H9 (cell line): ENCODE measurements around the gene PHLDA2. TPM values are rescaled to one million over a fixed set of nuclear protein-coding genes. Genes with fewer than 3 reads are reported as not detected.

ENCODE experiments used
- DNase-seq: peaks from one replicate; pipeline ENCODE4 v3.0.0-alpha.2; 2017
- H2AFZ ChIP-seq: one replicate; pipeline ENCODE4 v1.6.1; 2013; ENCODE audit warnings: mild to moderate bottlenecking, low read length, control low read depth, moderate library complexity
- H2AK5ac ChIP-seq: 2 replicates; pipeline ENCODE4 v1.6.1; 2013; ENCODE audit warnings: low read length, control low read depth, mixed read lengths; ENCODE audit not compliant: insufficient read length
- H2BK120ac ChIP-seq: one replicate; pipeline ENCODE4 v1.6.1; 2013; ENCODE audit warnings: low read depth, mild to moderate bottlenecking, low read length, control low read depth, inconsistent platforms; ENCODE audit not compliant: poor library complexity, severe bottlenecking
- H2BK12ac ChIP-seq: 2 replicates; pipeline ENCODE4 v1.6.1; 2013; ENCODE audit warnings: low read length, control low read depth, mixed read lengths, low read depth; ENCODE audit not compliant: insufficient read length
- H2BK15ac ChIP-seq: 2 replicates; pipeline ENCODE4 v1.6.1; 2013; ENCODE audit warnings: low read depth, low read length, control low read depth
- H2BK20ac ChIP-seq: one replicate; pipeline ENCODE4 v1.6.1; 2013; ENCODE audit warnings: low read depth, mild to moderate bottlenecking, low read length, control low read depth, inconsistent platforms; ENCODE audit not compliant: poor library complexity, severe bottlenecking
- H2BK5ac ChIP-seq: 2 replicates; pipeline ENCODE4 v1.6.1; 2013; ENCODE audit warnings: low read length, control low read depth, mixed read lengths; ENCODE audit not compliant: insufficient read length
- H3K14ac ChIP-seq: 2 replicates; pipeline ENCODE4 v1.6.1; 2013; ENCODE audit warnings: low read length, control low read depth; ENCODE audit not compliant: insufficient read depth
- H3K18ac ChIP-seq: 2 replicates; pipeline ENCODE4 v1.6.1; 2013; ENCODE audit warnings: low read depth, mild to moderate bottlenecking, mixed read lengths, low read length, control low read depth; ENCODE audit not compliant: insufficient read length
- H3K23ac ChIP-seq: 2 replicates; pipeline ENCODE4 v1.6.1; 2013; ENCODE audit warnings: low read length, control low read depth, mixed read lengths, low read depth; ENCODE audit not compliant: insufficient read length
- H3K23me2 ChIP-seq: 2 replicates; pipeline ENCODE4 v1.6.1; 2013; ENCODE audit warnings: low read depth, mild to moderate bottlenecking, mixed read lengths, low read length, control low read depth; ENCODE audit not compliant: insufficient read length, poor library complexity, severe bottlenecking
- H3K27ac ChIP-seq: 2 replicates; pipeline ENCODE4 v1.5.1; 2013; ENCODE audit warnings: low read length, control low read depth, mixed read lengths, low read depth; ENCODE audit not compliant: insufficient read length
- H3K27me3 ChIP-seq: 2 replicates; pipeline ENCODE4 v1.6.1; 2013; ENCODE audit warnings: low read length, control low read depth, inconsistent platforms; ENCODE audit not compliant: insufficient read depth
- H3K4ac ChIP-seq: 2 replicates; pipeline ENCODE4 v1.6.1; 2013; ENCODE audit warnings: low read depth, mild to moderate bottlenecking, control low read depth, inconsistent platforms, low read length, moderate library complexity
- H3K4me1 ChIP-seq: 2 replicates; pipeline ENCODE4 v1.6.1; 2013; ENCODE audit warnings: low read length, control low read depth, inconsistent platforms; ENCODE audit not compliant: insufficient read depth
- H3K4me2 ChIP-seq: 2 replicates; pipeline ENCODE4 v1.6.1; 2013; ENCODE audit warnings: low read length, control low read depth, mixed read lengths; ENCODE audit not compliant: insufficient read length, insufficient read depth
- H3K56ac ChIP-seq: 2 replicates; pipeline ENCODE4 v1.6.1; 2013; ENCODE audit warnings: low read depth, mild to moderate bottlenecking, mixed read lengths, low read length, control low read depth; ENCODE audit not compliant: insufficient read length
- H3K79me1 ChIP-seq: 2 replicates; pipeline ENCODE4 v1.6.1; 2013; ENCODE audit warnings: low read depth, mild to moderate bottlenecking, moderate library complexity, low read length, control low read depth, inconsistent platforms; ENCODE audit not compliant: insufficient read depth, poor library complexity, severe bottlenecking
- H3K79me2 ChIP-seq: 2 replicates; pipeline ENCODE4 v1.6.1; 2013; ENCODE audit warnings: low read length, control low read depth, inconsistent platforms; ENCODE audit not compliant: insufficient read depth
- H3K9ac ChIP-seq: 2 replicates; pipeline ENCODE4 v1.6.1; 2013; ENCODE audit warnings: low read length, control low read depth, mixed read lengths; ENCODE audit not compliant: insufficient read length; ENCODE audit errors: extremely low read depth
- H3K9me3 ChIP-seq: one replicate; pipeline ENCODE4 v1.6.1; 2013; ENCODE audit warnings: low read depth, low read length, inconsistent platforms; ENCODE audit not compliant: control insufficient read depth
- H3T11ph ChIP-seq: one replicate; pipeline ENCODE4 v1.6.1; 2013; ENCODE audit warnings: mild to moderate bottlenecking, low read length, control low read depth, inconsistent platforms
- H4K20me1 ChIP-seq: one replicate; pipeline ENCODE4 v1.6.1; 2013; ENCODE audit not compliant: control insufficient read depth, insufficient read length, insufficient read depth
- H4K5ac ChIP-seq: 2 replicates; pipeline ENCODE4 v1.6.1; 2013; ENCODE audit warnings: low read depth, mild to moderate bottlenecking, mixed read lengths, low read length, control low read depth; ENCODE audit not compliant: insufficient read length
- H4K8ac ChIP-seq: replicated peaks from 2 replicates; pipeline ENCODE4 v1.6.1; 2013; ENCODE audit warnings: low read length, control low read depth, mixed read lengths, low read depth; ENCODE audit not compliant: insufficient read length
- H4K91ac ChIP-seq: 2 replicates; pipeline ENCODE4 v1.6.1; 2013; ENCODE audit warnings: low read depth, mild to moderate bottlenecking, moderate library complexity, mixed read lengths, low read length, control low read depth; ENCODE audit not compliant: insufficient read length
- H3K27ac Mint-ChIP-seq, 3 experiments: 2 replicates in 2 of 3; 3 replicates in 1 of 3; pipeline ENCODE4 v1.8.0; 2020 to 2021; ENCODE audit warnings: mixed read lengths in 3 of 3, mild to moderate bottlenecking in 1 of 3, moderate library complexity in 1 of 3
- H3K27me3 Mint-ChIP-seq: 2 replicates; pipeline ENCODE4 v1.8.0; 2021; ENCODE audit warnings: low read depth, mild to moderate bottlenecking, moderate library complexity, mixed read lengths
- H3K36me3 Mint-ChIP-seq, 3 experiments: 2 replicates in 2 of 3; 3 replicates in 1 of 3; pipeline ENCODE4 v1.8.0; 2020 to 2021; ENCODE audit warnings: low read depth in 3 of 3, mixed read lengths in 3 of 3; ENCODE audit not compliant: insufficient read depth in 1 of 3
- H3K4me1 Mint-ChIP-seq, 2 experiments: 2 replicates each; pipeline ENCODE4 v1.8.0; 2020; ENCODE audit warnings: mixed read lengths in 2 of 2
- H3K4me3 Mint-ChIP-seq, 2 experiments: 2 replicates in 1 of 2; 3 replicates in 1 of 2; pipeline ENCODE4 v1.8.0; 2020 to 2021; ENCODE audit warnings: mild to moderate bottlenecking in 2 of 2, mixed read lengths in 2 of 2, moderate library complexity in 1 of 2
- H3K9me3 Mint-ChIP-seq, 2 experiments: 2 replicates in 1 of 2; 3 replicates in 1 of 2; pipeline ENCODE4 v1.8.0; 2020; ENCODE audit warnings: mild to moderate bottlenecking in 2 of 2, mixed read lengths in 2 of 2, moderate library complexity in 1 of 2
- CTCF ChIP-seq: fragments of 200-600 bp; sonication (generic); conservative IDR thresholded peaks from 3 replicates; pipeline ENCODE4 v1.8.0; 2021; ENCODE audit warnings: antibody characterized with exemption, mild to moderate bottlenecking
- WGBS: extraction: QIAGEN DNeasy Blood & Tissue Kit; methylation state at CpG from one replicate; pipeline ENCODE4 v1.1.7; 2013; ENCODE audit warnings: missing lambda C conversion rate, low lambda C conversion rate, mixed read lengths; ENCODE audit not compliant: insufficient read length; ENCODE audit errors: extremely low coverage; 5-methylcytosine and 5-hydroxymethylcytosine counted together
- total RNA-seq: library from RNA; stranded (reverse); gene quantifications from 2 replicates; pipeline ENCODE4 v1.2.1, GENCODE V29; 2021

PHLDA2 gene
- total RNA-seq, 1 experiment from 2014 or later = 42.8 TPM

GRCh38 chr11:2924381-2924780, 4.8 kb downstream of the PHLDA2 start:
- H3K9ac ChIP-seq = no peak overlapping the region
- H2BK120ac ChIP-seq = no peak overlapping the region
- H3K27me3 ChIP-seq = peaks cover 14% of the 10 kb centered on the region; the same call in 1 of the 2 replicates
- H3K9me3 Mint-ChIP-seq = peaks cover 0 to 2% of the 10 kb centered on the region in 2 experiments; a peak in 3 of 5 replicates
- no peaks in the 10 kb centered on the region for H3K79me2 ChIP-seq
- peaks cover 3 to 4% of the 10 kb centered on the region in 2 experiments; a peak in 1 of 4 replicates for H3K4me1 Mint-ChIP-seq
- H3K36me3 Mint-ChIP-seq = peaks cover 0 to 5% (median 0%) of the 10 kb centered on the region in 3 experiments; a peak in 1 of 7 replicates
- no peak for DNase-seq
- H3T11ph ChIP-seq = no peak overlapping the region
- no peak overlapping the region for H3K18ac ChIP-seq
- H3K4me2 ChIP-seq = no peak overlapping the region
- H3K14ac ChIP-seq = no peak overlapping the region
- no peaks in the 10 kb centered on the region for H4K20me1 ChIP-seq
- H2BK5ac ChIP-seq = no peak overlapping the region
- no peak overlapping the region for H3K23ac ChIP-seq
- no peaks in the 10 kb centered on the region for H3K79me1 ChIP-seq
- H3K9me3 ChIP-seq = no peaks in the 10 kb centered on the region
- no peak overlapping the region for H3K27ac Mint-ChIP-seq
- H2BK20ac ChIP-seq = no peak overlapping the region
- WGBS = no CpG with 5 or more reads among the region's 10 CpGs
- no peak overlapping the region for H3K4me3 Mint-ChIP-seq
- H4K5ac ChIP-seq = no peak overlapping the region
- no peak overlapping the region for H3K27ac ChIP-seq
- peaks cover 30% of the 10 kb centered on the region for H3K27me3 Mint-ChIP-seq
- H4K91ac ChIP-seq = no peak overlapping the region
- H2BK15ac ChIP-seq = no peak overlapping the region
- TF ChIP-seq CTCF = no peak
- H4K8ac ChIP-seq = no peak overlapping the region
- H3K4me1 ChIP-seq = no peaks in the 10 kb centered on the region
- H3K23me2 ChIP-seq = no peaks in the 10 kb centered on the region
- H2AK5ac ChIP-seq = no peak overlapping the region
- H3K4ac ChIP-seq = no peak overlapping the region
- H2BK12ac ChIP-seq = no peak overlapping the region
- H3K56ac ChIP-seq = no peak overlapping the region
- no peak overlapping the region for H2AFZ ChIP-seq
